ENCODE data around the gene HSPA12B.

The HSPA12B gene

DNA sequence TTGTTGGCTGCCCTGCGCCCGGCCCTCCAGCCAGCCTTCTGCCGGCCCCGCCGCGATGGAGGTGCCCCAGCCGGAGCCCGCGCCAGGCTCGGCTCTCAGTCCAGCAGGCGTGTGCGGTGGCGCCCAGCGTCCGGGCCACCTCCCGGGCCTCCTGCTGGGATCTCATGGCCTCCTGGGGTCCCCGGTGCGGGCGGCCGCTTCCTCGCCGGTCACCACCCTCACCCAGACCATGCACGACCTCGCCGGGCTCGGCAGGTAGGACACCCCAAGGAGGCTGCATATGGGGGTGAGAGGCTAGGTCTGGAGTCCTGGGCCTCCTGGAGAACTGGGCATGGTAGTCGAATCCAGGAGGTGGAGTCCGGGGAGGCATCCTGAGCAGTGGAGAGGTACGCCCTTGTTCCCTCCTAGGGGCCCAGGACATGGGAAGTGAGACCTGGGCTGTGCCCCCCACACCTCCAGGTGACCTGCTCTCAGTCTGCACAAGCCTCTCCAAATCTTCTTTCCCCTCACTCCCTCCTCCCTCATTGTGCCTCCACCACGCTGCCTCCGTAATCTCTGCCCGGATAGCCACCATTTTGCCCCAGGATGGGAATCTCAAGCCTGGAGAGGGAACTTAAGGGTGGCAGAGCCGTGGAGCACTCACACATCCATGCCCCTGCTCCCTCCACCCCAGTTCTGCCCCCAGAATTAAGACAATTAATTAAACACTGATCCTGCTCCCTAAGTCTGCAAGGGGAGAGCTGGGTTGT is 64.2 kb downstream of the HSPA12B start:
- POLR2A ChIA-PET, result interaction anchor here (0.6 to 2.8 kb wide), 19 partner anchors 8 to 118 kb away, joined by 3 to 40 read pairs (median 4); partner anchors contain the start of genes ADISSP, AP5S1, CENPB and SPEF1
- no peaks in the 10 kb centered on the region for H3K9me3 ChIP-seq (ENCODE audit: control insufficient read depth, insufficient read depth, low read depth, low read length)
- H3K27ac ChIP-seq (ENCODE audit: extremely low read depth, low read depth, low read length), result peak overlapping the region; percentile 92
- peaks cover 12% of the 10 kb centered on the region for H3K4me1 ChIP-seq (ENCODE audit: control insufficient read depth, insufficient read depth, low read length)
- H3K36me3 ChIP-seq (ENCODE audit: control insufficient read depth in 2 of 2, insufficient read depth in 1 of 2, low read length in 2 of 2), result peaks cover 5 to 43% of the 10 kb centered on the region in 2 experiments; a peak in 2 of 3 replicates
- H3K4me3 ChIP-seq (ENCODE audit: low read depth, low read length), result peak overlapping the region; percentile 83
- CTCF ChIA-PET, result interaction anchor here (0.7 to 1.4 kb wide), 5 partner anchors 9 to 120 kb away, joined by 3 to 6 read pairs (median 3); no protein-coding TSS in a partner anchor
- TF ChIP-seq ZNF157 (tag by site-specific recombination; IDR thresholded peaks at IDR 0.05) (no peak), KLF1 (tag by site-specific recombination; IDR thresholded peaks at IDR 0.05) (peak; percentile 43; the same call in 1 of the 2 replicates), REPIN1 (tag by site-specific recombination; IDR thresholded peaks at IDR 0.05; ENCODE audit: low read depth) (no peak), ZNF398 (tag by site-specific recombination; IDR thresholded peaks at IDR 0.05) (peak; percentile 56), ZNF549 (tag by site-specific recombination; IDR thresholded peaks at IDR 0.05) (no peak), ZFHX2 (tag by site-specific recombination; conservative IDR thresholded peaks at IDR 0.05) (no peak), ZNF600 (tag by site-specific recombination; IDR thresholded peaks at IDR 0.05) (0 out of 2 replicates have a peak, but pooled peaks have one; percentile 47), ZBTB17 (tag by site-specific recombination; IDR thresholded peaks at IDR 0.05) (0 out of 2 replicates have a peak, but pooled peaks have one; percentile 37), ZNF121 (tag by site-specific recombination; IDR thresholded peaks at IDR 0.05) (peak; percentile 68; the same call in 1 of the 2 replicates), GLIS2 (tag by site-specific recombination; IDR thresholded peaks at IDR 0.05) (peak; percentile 81), ZBTB48 (tag by site-specific recombination; IDR thresholded peaks at IDR 0.05) (peak; percentile 34; the same call in 1 of the 2 replicates), ZNF792 (tag by site-specific recombination; IDR thresholded peaks at IDR 0.05) (no peak), GLIS1 (tag by site-specific recombination; IDR thresholded peaks at IDR 0.05) (peak; percentile 94), ZNF341 (tag by site-specific recombination; IDR thresholded peaks at IDR 0.05; ENCODE audit: low read depth) (peak; percentile 50; the same call in 1 of the 2 replicates), ZNF501 (tag by site-specific recombination; IDR thresholded peaks at IDR 0.05) (no peak), ZBTB8A (tag by site-specific recombination; IDR thresholded peaks at IDR 0.05) (peak; percentile 72), EGR2 (tag by site-specific recombination; IDR thresholded peaks at IDR 0.05; ENCODE audit: low read depth) (no peak), ZNF558 (tag by site-specific recombination; IDR thresholded peaks at IDR 0.05) (no peak), YY2 (tag by site-specific recombination; IDR thresholded peaks at IDR 0.05) (peak; percentile 36; the same call in 1 of the 2 replicates), ZNF19 (tag by site-specific recombination; IDR thresholded peaks at IDR 0.05; ENCODE audit: low read depth) (no peak), ZIC2 (tag by site-specific recombination; IDR thresholded peaks at IDR 0.05) (peak; percentile 92), ZNF561 (tag by site-specific recombination; IDR thresholded peaks at IDR 0.05; ENCODE audit: borderline replicate concordance) (0 out of 2 replicates have a peak, but pooled peaks have one; percentile 23), KLF7 (tag by site-specific recombination; IDR thresholded peaks at IDR 0.05; ENCODE audit: borderline replicate concordance) (no peak), SETDB1 (IDR thresholded peaks at IDR 0.05; ENCODE audit: insufficient read length, low read length) (no peak), KLF8 (tag by site-specific recombination; IDR thresholded peaks at IDR 0.05) (peak; percentile 46), ZBTB10 (tag by site-specific recombination; IDR thresholded peaks at IDR 0.05) (peak; percentile 48; the same call in 1 of the 2 replicates), ZNF621 (tag by site-specific recombination; IDR thresholded peaks at IDR 0.05) (no peak)
- TF ChIP-seq, protein P1, sequence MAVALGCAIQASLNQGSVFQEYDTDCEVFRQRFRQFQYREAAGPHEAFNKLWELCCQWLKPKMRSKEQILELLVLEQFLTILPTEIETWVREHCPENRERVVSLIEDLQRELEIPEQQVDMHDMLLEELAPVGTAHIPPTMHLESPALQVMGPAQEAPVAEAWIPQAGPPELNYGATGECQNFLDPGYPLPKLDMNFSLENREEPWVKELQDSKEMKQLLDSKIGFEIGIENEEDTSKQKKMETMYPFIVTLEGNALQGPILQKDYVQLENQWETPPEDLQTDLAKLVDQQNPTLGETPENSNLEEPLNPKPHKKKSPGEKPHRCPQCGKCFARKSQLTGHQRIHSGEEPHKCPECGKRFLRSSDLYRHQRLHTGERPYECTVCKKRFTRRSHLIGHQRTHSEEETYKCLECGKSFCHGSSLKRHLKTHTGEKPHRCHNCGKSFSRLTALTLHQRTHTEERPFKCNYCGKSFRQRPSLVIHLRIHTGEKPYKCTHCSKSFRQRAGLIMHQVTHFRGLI (tag by site-specific recombination; IDR thresholded peaks at IDR 0.05), result peak; percentile 79
- TF ChIP-seq, protein P2, sequence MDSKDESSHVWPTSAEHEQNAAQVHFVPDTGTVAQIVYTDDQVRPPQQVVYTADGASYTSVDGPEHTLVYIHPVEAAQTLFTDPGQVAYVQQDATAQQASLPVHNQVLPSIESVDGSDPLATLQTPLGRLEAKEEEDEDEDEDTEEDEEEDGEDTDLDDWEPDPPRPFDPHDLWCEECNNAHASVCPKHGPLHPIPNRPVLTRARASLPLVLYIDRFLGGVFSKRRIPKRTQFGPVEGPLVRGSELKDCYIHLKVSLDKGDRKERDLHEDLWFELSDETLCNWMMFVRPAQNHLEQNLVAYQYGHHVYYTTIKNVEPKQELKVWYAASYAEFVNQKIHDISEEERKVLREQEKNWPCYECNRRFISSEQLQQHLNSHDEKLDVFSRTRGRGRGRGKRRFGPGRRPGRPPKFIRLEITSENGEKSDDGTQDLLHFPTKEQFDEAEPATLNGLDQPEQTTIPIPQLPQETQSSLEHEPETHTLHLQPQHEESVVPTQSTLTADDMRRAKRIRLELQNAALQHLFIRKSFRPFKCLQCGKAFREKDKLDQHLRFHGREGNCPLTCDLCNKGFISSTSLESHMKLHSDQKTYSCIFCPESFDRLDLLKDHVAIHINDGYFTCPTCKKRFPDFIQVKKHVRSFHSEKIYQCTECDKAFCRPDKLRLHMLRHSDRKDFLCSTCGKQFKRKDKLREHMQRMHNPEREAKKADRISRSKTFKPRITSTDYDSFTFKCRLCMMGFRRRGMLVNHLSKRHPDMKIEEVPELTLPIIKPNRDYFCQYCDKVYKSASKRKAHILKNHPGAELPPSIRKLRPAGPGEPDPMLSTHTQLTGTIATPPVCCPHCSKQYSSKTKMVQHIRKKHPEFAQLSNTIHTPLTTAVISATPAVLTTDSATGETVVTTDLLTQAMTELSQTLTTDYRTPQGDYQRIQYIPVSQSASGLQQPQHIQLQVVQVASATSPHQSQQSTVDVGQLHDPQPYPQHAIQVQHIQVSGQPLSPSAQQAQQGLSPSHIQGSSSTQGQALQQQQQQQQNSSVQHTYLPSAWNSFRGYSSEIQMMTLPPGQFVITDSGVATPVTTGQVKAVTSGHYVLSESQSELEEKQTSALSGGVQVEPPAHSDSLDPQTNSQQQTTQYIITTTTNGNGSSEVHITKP (tag by site-specific recombination; IDR thresholded peaks at IDR 0.05), result peak; percentile 86
